Neuronal stem cell (in vitro differentiated cells): ENCODE measurements around the gene FAM3A.

Experiments
- DNase-seq: peaks from one replicate; pipeline ENCODE4 v3.0.0-alpha.2; 2013; ENCODE audit warnings: low spot score
- H2AFZ ChIP-seq: one replicate; pipeline ENCODE4 v1.6.1; 2013; ENCODE audit warnings: mild to moderate bottlenecking, low read length, inconsistent platforms
- H2AK5ac ChIP-seq: 2 replicates; pipeline ENCODE4 v1.6.1; 2013; ENCODE audit warnings: low read depth, mild to moderate bottlenecking, inconsistent platforms, low read length, moderate library complexity, mixed read lengths
- H2BK120ac ChIP-seq: 2 replicates; pipeline ENCODE4 v1.6.1; 2013; ENCODE audit warnings: low read depth, mild to moderate bottlenecking, inconsistent platforms, low read length, moderate library complexity, mixed read lengths
- H2BK12ac ChIP-seq: one replicate; pipeline ENCODE4 v1.6.1; 2013; ENCODE audit warnings: low read length, inconsistent platforms
- H2BK15ac ChIP-seq: 2 replicates; pipeline ENCODE4 v1.6.1; 2013; ENCODE audit warnings: mild to moderate bottlenecking, low read length, inconsistent platforms, mixed read lengths
- H2BK5ac ChIP-seq: one replicate; pipeline ENCODE4 v1.6.1; 2013; ENCODE audit warnings: inconsistent platforms, mild to moderate bottlenecking, low read length, moderate library complexity
- H3K14ac ChIP-seq: one replicate; pipeline ENCODE4 v1.6.1; 2013; ENCODE audit warnings: low read length, inconsistent platforms
- H3K18ac ChIP-seq: 2 replicates; pipeline ENCODE4 v1.6.1; 2013; ENCODE audit warnings: low read length, inconsistent platforms
- H3K23ac ChIP-seq: 2 replicates; pipeline ENCODE4 v1.6.1; 2013; ENCODE audit warnings: low read depth, mild to moderate bottlenecking, mixed read lengths, low read length, inconsistent platforms; ENCODE audit not compliant: poor library complexity
- H3K27ac ChIP-seq: replicated peaks from 3 replicates; pipeline ENCODE4 v1.5.1; 2013; ENCODE audit warnings: low read length, inconsistent platforms
- H3K27me3 ChIP-seq, 3 experiments: 2 replicates each; pipeline ENCODE4 v1.6.1; 2013; ENCODE audit warnings: low read length in 3 of 3, mild to moderate bottlenecking in 2 of 3, inconsistent platforms in 1 of 3, low read depth in 1 of 3, mixed read lengths in 1 of 3, moderate library complexity in 1 of 3; ENCODE audit not compliant: control insufficient read depth in 3 of 3, insufficient read depth in 3 of 3
- H3K36me3 ChIP-seq, 2 donors: replicated peaks in 1 of 2; 2 replicates each; pipeline ENCODE4 v1.6.1; 2013; ENCODE audit warnings: low read length in 2 of 2; ENCODE audit not compliant: control insufficient read depth in 2 of 2, insufficient read depth in 2 of 2
- H3K4ac ChIP-seq: 2 replicates; pipeline ENCODE4 v1.6.1; 2013; ENCODE audit warnings: inconsistent platforms, mild to moderate bottlenecking, low read length, moderate library complexity
- H3K4me1 ChIP-seq, 2 donors: 1 replicate in 1 of 2; 2 replicates in 1 of 2; pipeline ENCODE4 v1.6.1; 2013; ENCODE audit warnings: low read length in 2 of 2, low read depth in 1 of 2; ENCODE audit not compliant: control insufficient read depth in 2 of 2, insufficient read depth in 1 of 2
- H3K4me2 ChIP-seq: one replicate; pipeline ENCODE4 v1.6.1; 2013; ENCODE audit warnings: mild to moderate bottlenecking, low read length, inconsistent platforms; ENCODE audit not compliant: insufficient read depth, poor library complexity, severe bottlenecking
- H3K4me3 ChIP-seq, 2 donors: 2 replicates each; pipeline ENCODE4 v1.5.1; 2013; ENCODE audit warnings: low read length in 2 of 2, mild to moderate bottlenecking in 2 of 2, inconsistent platforms in 1 of 2, moderate library complexity in 1 of 2
- H3K79me1 ChIP-seq: one replicate; pipeline ENCODE4 v1.6.1; 2013; ENCODE audit warnings: low read depth, mild to moderate bottlenecking, inconsistent platforms, low read length, moderate library complexity
- H3K9ac ChIP-seq: one replicate; pipeline ENCODE4 v1.6.1; 2013; ENCODE audit warnings: mild to moderate bottlenecking, low read depth, low read length, inconsistent platforms; ENCODE audit not compliant: poor library complexity
- H3K9me3 ChIP-seq, 2 donors: replicated peaks in 1 of 2; 2 replicates each; pipeline versions ENCODE3 to v1.6.1; 2013; ENCODE audit warnings: low read length in 2 of 2, mild to moderate bottlenecking in 2 of 2, inconsistent platforms in 1 of 2, low read depth in 1 of 2, mixed read lengths in 1 of 2, moderate library complexity in 1 of 2; ENCODE audit not compliant: control insufficient read depth in 2 of 2, insufficient read depth in 1 of 2
- H4K8ac ChIP-seq: one replicate; pipeline ENCODE4 v1.6.1; 2013; ENCODE audit warnings: low read depth, mild to moderate bottlenecking, inconsistent platforms, low read length, moderate library complexity
- H4K91ac ChIP-seq: one replicate; pipeline ENCODE4 v1.6.1; 2013; ENCODE audit warnings: low read length, low read depth, mild to moderate bottlenecking, inconsistent platforms; ENCODE audit not compliant: poor library complexity
- WGBS, 2 donors: extraction: QIAGEN DNeasy Blood & Tissue Kit; methylation state at CpG; one replicate each; pipeline ENCODE4 v1.1.7; 2013; ENCODE audit warnings: missing lambda C conversion rate in 2 of 2, mixed read lengths in 1 of 2; ENCODE audit not compliant: insufficient read length in 2 of 2, insufficient replicate concordance in 1 of 2; ENCODE audit errors: extremely low coverage in 2 of 2; 5-methylcytosine and 5-hydroxymethylcytosine counted together

The FAM3A gene

DNA sequence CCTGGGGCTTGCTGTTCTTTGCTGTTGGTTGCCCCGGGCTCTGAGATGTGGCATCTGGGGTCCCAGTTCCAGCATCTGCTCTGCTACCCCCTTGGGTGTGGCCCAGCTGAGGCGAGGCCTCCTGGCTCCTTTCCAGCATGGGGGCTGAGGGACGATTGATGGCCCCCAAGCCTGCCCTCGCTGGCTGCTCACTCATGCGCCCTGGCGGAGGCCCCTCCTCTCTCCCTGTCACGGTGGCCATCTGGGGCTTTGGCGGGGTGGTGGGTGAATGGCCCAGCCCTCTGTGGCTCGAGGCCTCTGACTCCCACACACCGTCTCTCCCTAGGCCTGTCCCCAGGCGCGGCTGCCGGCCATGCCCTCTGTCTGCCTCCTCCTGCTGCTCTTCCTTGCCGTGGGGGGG, 56.2 kb downstream of the FAM3A start:
- H3K14ac ChIP-seq, result no peak overlapping the region
- no peak for DNase-seq
- H3K4ac ChIP-seq, result no peak overlapping the region
- peak overlapping the region in 1 of 2 donors; percentile 74 for H3K4me3 ChIP-seq
- peaks cover 1% of the 10 kb centered on the region for H3K79me1 ChIP-seq
- WGBS, 2 donors, result no CpG with 5 or more reads among the region's 14 CpGs
- no peak overlapping the region for H3K27ac ChIP-seq
- no peak overlapping the region for H2BK120ac ChIP-seq
- H2AFZ ChIP-seq, result no peak overlapping the region
- H2BK12ac ChIP-seq, result no peak overlapping the region
- H2BK5ac ChIP-seq, result no peak overlapping the region
- peaks cover 3 to 7% of the 10 kb centered on the region in 2 donors for H3K4me1 ChIP-seq
- peak overlapping the region; percentile 44 for H3K9ac ChIP-seq
- no peaks in the 10 kb centered on the region for H3K9me3 ChIP-seq
- no peak overlapping the region for H3K18ac ChIP-seq
- H2AK5ac ChIP-seq, result no peak overlapping the region
- peaks cover 8 to 34% of the 10 kb centered on the region in 2 donors for H3K36me3 ChIP-seq
- H3K4me2 ChIP-seq, result no peak overlapping the region
- H4K8ac ChIP-seq, result no peak overlapping the region
- no peaks in the 10 kb centered on the region for H3K27me3 ChIP-seq
- H4K91ac ChIP-seq, result no peak overlapping the region
- H2BK15ac ChIP-seq, result no peak overlapping the region
- H3K23ac ChIP-seq, result no peak overlapping the region

GRCh38 chrX:154458954-154459778, 56.9 kb downstream of the FAM3A start:
- H3K4me1 ChIP-seq, result peaks cover 3 to 7% of the 10 kb centered on the region in 2 donors
- no peak overlapping the region for H4K8ac ChIP-seq
- no peak overlapping the region for H3K27ac ChIP-seq
- no peaks in the 10 kb centered on the region for H3K9me3 ChIP-seq
- H2BK5ac ChIP-seq, result peak overlapping the region; percentile 66
- H2AK5ac ChIP-seq, result no peak overlapping the region
- H3K4ac ChIP-seq, result no peak overlapping the region
- H3K14ac ChIP-seq, result peak overlapping the region; percentile 21
- H2BK12ac ChIP-seq, result no peak overlapping the region
- H2AFZ ChIP-seq, result no peak overlapping the region
- H3K36me3 ChIP-seq, result peaks cover 8 to 29% of the 10 kb centered on the region in 2 donors
- H3K4me2 ChIP-seq, result peak overlapping the region; percentile 83
- no peak overlapping the region for H4K91ac ChIP-seq
- no peak overlapping the region for H2BK120ac ChIP-seq
- H3K4me3 ChIP-seq, result peak overlapping the region; percentile 74 to 96
- H2BK15ac ChIP-seq, result no peak overlapping the region
- H3K9ac ChIP-seq, result peak overlapping the region; percentile 88
- H3K27me3 ChIP-seq, result no peaks in the 10 kb centered on the region
- no CpG with 5 or more reads among the region's 15 CpGs for WGBS, 2 donors
- H3K79me1 ChIP-seq, result peaks cover 1% of the 10 kb centered on the region
- no peak for DNase-seq
- H3K23ac ChIP-seq, result no peak overlapping the region
- H3K18ac ChIP-seq, result no peak overlapping the region

DNA sequence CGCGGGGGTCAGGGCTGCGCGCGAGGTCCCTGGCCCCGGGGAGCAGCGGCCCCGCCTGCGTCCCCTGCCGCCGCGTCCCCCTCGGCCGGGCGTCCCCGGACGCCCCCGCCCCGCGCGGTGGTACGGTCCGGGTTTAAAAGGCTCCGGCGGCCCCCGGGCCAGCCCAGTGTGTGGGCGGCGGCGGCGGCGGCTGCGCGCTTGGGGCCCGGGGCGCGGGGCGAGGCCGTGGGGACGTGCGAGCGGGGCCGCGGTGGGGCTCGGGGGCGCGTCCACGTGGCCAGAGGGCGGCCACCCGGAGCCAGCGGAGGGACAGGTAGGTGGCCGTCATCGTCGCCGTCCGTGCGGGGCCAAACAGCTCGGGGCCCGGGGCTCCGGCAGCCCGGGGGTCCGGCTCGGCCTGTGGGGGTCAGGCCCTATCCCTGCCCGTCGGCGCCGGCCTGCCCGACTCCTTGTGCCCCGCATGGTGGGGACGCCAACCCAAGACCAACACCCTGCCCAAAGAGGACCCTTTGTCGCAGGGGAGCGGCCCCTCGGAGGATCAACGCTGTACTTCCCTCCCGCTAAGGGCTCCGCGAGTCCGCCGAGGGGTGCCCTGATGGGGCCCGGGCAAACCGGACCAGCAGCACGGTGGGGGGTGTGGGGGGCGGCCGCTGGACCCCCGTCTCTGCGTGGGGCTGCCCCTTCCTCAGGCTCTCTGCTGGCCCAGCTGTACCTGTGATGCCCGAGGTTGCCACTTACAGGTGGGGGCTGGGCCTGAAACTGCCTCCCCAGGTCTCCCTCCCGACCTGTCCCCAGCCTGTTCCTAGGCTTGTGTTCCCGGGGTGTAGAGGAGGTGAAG, 57.7 kb downstream of the FAM3A start, which contains the start of gene PLXNA3:
Gene PLXNA3 (plus strand): TSS at position 166 of the 838 bp plus-strand sequence. CDS start 1,903 bp downstream, outside the sequence.
- Histone ChIP-seq H3K9ac (peak within 1 kb of the TSS; percentile 88), H3K4me2 (peak within 1 kb of the TSS; percentile 83), H3K4ac (no peak within 1 kb of the TSS), H2BK120ac (no peak within 1 kb of the TSS), H2BK15ac (no peak within 1 kb of the TSS), H3K14ac (peak within 1 kb of the TSS; percentile 82), H2AK5ac (peak within 1 kb of the TSS; percentile 28), H2BK5ac (peak within 1 kb of the TSS; percentile 66), H2AFZ (peak within 1 kb of the TSS; percentile 85), H3K79me1 (peaks cover 1% of the 10 kb centered on the region), H2BK12ac (no peak within 1 kb of the TSS), H3K18ac (peak within 1 kb of the TSS; percentile 71), H4K91ac (no peak within 1 kb of the TSS), H3K27me3 (no peaks in the 10 kb centered on the region), H3K4me3 (peak within 1 kb of the TSS; percentile 74 to 96), H3K9me3 (no peaks in the 10 kb centered on the region), H3K27ac (no peak within 1 kb of the TSS), H3K36me3 (peaks cover 7 to 29% of the 10 kb centered on the region in 2 donors), H3K23ac (no peak within 1 kb of the TSS), H3K4me1 (peaks cover 3 to 7% of the 10 kb centered on the region in 2 donors), H4K8ac (no peak within 1 kb of the TSS)
- peak; percentile 42 for DNase-seq
- WGBS, 2 donors, result no CpG with 5 or more reads among the region's 88 CpGs
